ENCODE data around the gene SMLR1.

DNA sequence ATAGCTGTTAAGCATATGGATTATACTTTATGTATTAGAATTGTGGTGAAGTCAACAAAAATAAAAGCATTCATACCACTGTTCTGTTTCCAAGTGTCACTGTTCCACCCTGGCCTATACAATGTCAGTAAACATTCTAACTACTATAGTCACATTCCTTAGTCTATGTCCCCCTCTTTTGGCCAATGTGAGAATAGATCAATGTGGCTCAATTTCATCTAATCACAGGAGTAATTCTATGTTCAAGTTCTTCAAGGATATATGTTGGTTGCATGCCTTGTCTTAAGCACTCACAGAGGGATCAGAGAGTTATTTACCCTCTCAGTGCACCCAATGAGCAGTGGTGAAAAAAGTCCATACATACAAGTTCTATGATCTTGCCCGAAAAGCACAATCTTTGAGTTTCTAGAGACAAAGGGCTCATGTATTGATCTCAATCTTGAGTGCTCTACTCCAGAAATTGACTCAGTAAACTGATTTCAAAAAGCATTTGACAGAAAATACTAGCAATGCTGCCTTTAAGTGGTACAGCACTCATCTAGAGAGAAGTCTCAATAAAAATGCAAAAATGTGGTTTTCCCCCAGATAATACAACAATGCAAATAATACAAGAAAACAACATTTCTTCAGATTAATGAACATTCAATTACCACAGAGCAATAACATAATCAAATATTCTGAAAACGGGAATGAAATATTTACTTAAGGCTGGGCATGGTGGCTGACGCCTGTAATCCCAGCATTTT lies 16.5 kb downstream of the SMLR1 start:
- TF ChIP-seq, protein P1, sequence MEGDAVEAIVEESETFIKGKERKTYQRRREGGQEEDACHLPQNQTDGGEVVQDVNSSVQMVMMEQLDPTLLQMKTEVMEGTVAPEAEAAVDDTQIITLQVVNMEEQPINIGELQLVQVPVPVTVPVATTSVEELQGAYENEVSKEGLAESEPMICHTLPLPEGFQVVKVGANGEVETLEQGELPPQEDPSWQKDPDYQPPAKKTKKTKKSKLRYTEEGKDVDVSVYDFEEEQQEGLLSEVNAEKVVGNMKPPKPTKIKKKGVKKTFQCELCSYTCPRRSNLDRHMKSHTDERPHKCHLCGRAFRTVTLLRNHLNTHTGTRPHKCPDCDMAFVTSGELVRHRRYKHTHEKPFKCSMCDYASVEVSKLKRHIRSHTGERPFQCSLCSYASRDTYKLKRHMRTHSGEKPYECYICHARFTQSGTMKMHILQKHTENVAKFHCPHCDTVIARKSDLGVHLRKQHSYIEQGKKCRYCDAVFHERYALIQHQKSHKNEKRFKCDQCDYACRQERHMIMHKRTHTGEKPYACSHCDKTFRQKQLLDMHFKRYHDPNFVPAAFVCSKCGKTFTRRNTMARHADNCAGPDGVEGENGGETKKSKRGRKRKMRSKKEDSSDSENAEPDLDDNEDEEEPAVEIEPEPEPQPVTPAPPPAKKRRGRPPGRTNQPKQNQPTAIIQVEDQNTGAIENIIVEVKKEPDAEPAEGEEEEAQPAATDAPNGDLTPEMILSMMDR (IDR thresholded peaks at IDR 0.05): peak in 5 of 7 experiments; percentile 13 to 56 (median 41)
- TF ChIP-seq EP300 (IDR thresholded peaks at IDR 0.05): no peak
